Activated T-helper 2 cell treated with anti-CD3 and anti-CD28 coated beads, Interferon-gamma antibody, Interleukin-2, Interleukin-4, amounts not matched to agents 10 μg/mL and 5 μg/mL and 100 μg/mL, durations not matched to agents 14 hours and 24 hours and 36 hours (primary cell): ENCODE measurements around the gene SH2D7. TPM values are rescaled to one million over a fixed set of nuclear protein-coding genes. Genes with fewer than 3 reads are reported as not detected.

Experiments used
- DNase-seq: peaks from one replicate; pipeline ENCODE4 v3.0.0; 2021; ENCODE audit warnings: low spot score
- H3K27ac Mint-ChIP-seq: one replicate; pipeline ENCODE4 v1.8.0; 2021; ENCODE audit warnings: mixed read lengths
- H3K27me3 Mint-ChIP-seq: one replicate; pipeline ENCODE4 v1.8.0; 2021; ENCODE audit warnings: low read depth, mixed read lengths
- H3K36me3 Mint-ChIP-seq: one replicate; pipeline ENCODE4 v1.8.0; 2021; ENCODE audit warnings: low read depth, mixed read lengths
- H3K4me1 Mint-ChIP-seq: one replicate; pipeline ENCODE4 v1.8.0; 2021; ENCODE audit warnings: low read depth, mixed read lengths
- H3K4me3 Mint-ChIP-seq: one replicate; pipeline ENCODE4 v1.8.0; 2021; ENCODE audit warnings: low read depth, mild to moderate bottlenecking, moderate library complexity, mixed read lengths
- H3K9me3 Mint-ChIP-seq: one replicate; pipeline ENCODE4 v1.8.0; 2021; ENCODE audit warnings: mixed read lengths
- intact Hi-C: fragments of 100-400 bp; cut with micrococcal nuclease; formaldehyde crosslinking; loops from one replicate; pipeline ENCODE4 v1.15.1; 2023
- total RNA-seq: library from RNA; stranded (reverse); gene quantifications from 2 replicates; pipeline ENCODE4 v1.2.3, GENCODE V29; 2022

The SH2D7 gene
- total RNA-seq, 1 donor from 2014 or later, result not detected

- Mint-ChIP-seq H3K27me3 (no peaks in the 10 kb centered on the region), H3K4me3 (no peak overlapping the region), H3K4me1 (peaks cover 31% of the 10 kb centered on the region), H3K27ac (no peak overlapping the region), H3K36me3 (no peaks in the 10 kb centered on the region), H3K9me3 (no peaks in the 10 kb centered on the region)
- DNase-seq, result no peak
- intact Hi-C loops, result no loop called here
These were observed 6.4 kb upstream of the SH2D7 start for GRCh38 chr15:78085928-78086327.

GRCh38 chr15:78087951-78088772, 4.2 kb upstream of the SH2D7 start:
- Mint-ChIP-seq H3K27ac (no peak overlapping the region), H3K27me3 (no peaks in the 10 kb centered on the region), H3K9me3 (no peaks in the 10 kb centered on the region), H3K36me3 (no peaks in the 10 kb centered on the region), H3K4me1 (peaks cover 30% of the 10 kb centered on the region), H3K4me3 (no peak overlapping the region)
- intact Hi-C loops, result no loop called here
- no peak for DNase-seq

GRCh38 chr15:78088773-78089080, 3.6 kb upstream of the SH2D7 start:
- Mint-ChIP-seq H3K36me3 (no peaks in the 10 kb centered on the region), H3K9me3 (no peaks in the 10 kb centered on the region), H3K4me3 (no peak overlapping the region), H3K27me3 (no peaks in the 10 kb centered on the region), H3K27ac (no peak overlapping the region), H3K4me1 (peaks cover 33% of the 10 kb centered on the region)
- DNase-seq, result no peak
- intact Hi-C loops, result no loop called here

GRCh38 chr15:78090422-78091063, 1.8 kb upstream of the SH2D7 start:
- DNase-seq, result no peak
- H3K9me3 Mint-ChIP-seq, result no peaks in the 10 kb centered on the region
- H3K27ac Mint-ChIP-seq, result no peak overlapping the region
- H3K4me1 Mint-ChIP-seq, result peaks cover 24% of the 10 kb centered on the region
- no peaks in the 10 kb centered on the region for H3K36me3 Mint-ChIP-seq
- intact Hi-C loops, result no loop called here
- H3K4me3 Mint-ChIP-seq, result no peak overlapping the region
- H3K27me3 Mint-ChIP-seq, result no peaks in the 10 kb centered on the region

GRCh38 chr15:78093242-78094020, 1.1 kb downstream of the SH2D7 start:
- H3K4me3 Mint-ChIP-seq, result no peak overlapping the region
- H3K9me3 Mint-ChIP-seq, result no peaks in the 10 kb centered on the region
- DNase-seq, result no peak
- no peaks in the 10 kb centered on the region for H3K27me3 Mint-ChIP-seq
- peaks cover 21% of the 10 kb centered on the region for H3K4me1 Mint-ChIP-seq
- H3K27ac Mint-ChIP-seq, result no peak overlapping the region
- intact Hi-C loops, result no loop called here
- H3K36me3 Mint-ChIP-seq, result no peaks in the 10 kb centered on the region

- no peak overlapping the region for H3K27ac Mint-ChIP-seq
- no peak overlapping the region for H3K4me3 Mint-ChIP-seq
- no peaks in the 10 kb centered on the region for H3K27me3 Mint-ChIP-seq
- DNase-seq, result no peak
- H3K9me3 Mint-ChIP-seq, result no peaks in the 10 kb centered on the region
- peaks cover 13% of the 10 kb centered on the region for H3K4me1 Mint-ChIP-seq
- no peaks in the 10 kb centered on the region for H3K36me3 Mint-ChIP-seq
- intact Hi-C loops, result no loop called here
These were observed 5.3 kb downstream of the SH2D7 start for GRCh38 chr15:78097667-78098066.

GRCh38 chr15:78098131-78098755, 5.9 kb downstream of the SH2D7 start:
- no peaks in the 10 kb centered on the region for H3K9me3 Mint-ChIP-seq
- no peak for DNase-seq

GRCh38 chr15:78100886-78101285, 8.5 kb downstream of the SH2D7 start:
- no peak overlapping the region for H3K27ac Mint-ChIP-seq
- DNase-seq, result no peak
- intact Hi-C loops, result loop anchor here (5.0 kb wide), 1 partner anchor 34 kb away; no protein-coding TSS in a partner anchor
- no peak overlapping the region for H3K4me3 Mint-ChIP-seq
- no peaks in the 10 kb centered on the region for H3K9me3 Mint-ChIP-seq
- H3K36me3 Mint-ChIP-seq, result no peaks in the 10 kb centered on the region
- H3K27me3 Mint-ChIP-seq, result no peaks in the 10 kb centered on the region
- peaks cover 37% of the 10 kb centered on the region for H3K4me1 Mint-ChIP-seq

More at GRCh38 chr15:78098131-78098755, 5.9 kb downstream of the SH2D7 start:
- Mint-ChIP-seq H3K27me3 (no peaks in the 10 kb centered on the region), H3K36me3 (no peaks in the 10 kb centered on the region), H3K4me3 (no peak overlapping the region), H3K27ac (no peak overlapping the region), H3K4me1 (peaks cover 15% of the 10 kb centered on the region)
- intact Hi-C loops, result no loop called here

GRCh38 chr15:78101423-78102105, 9.2 kb downstream of the SH2D7 start:
- DNase-seq, result no peak
- intact Hi-C loops, result loop anchor here (5.0 kb wide), 1 partner anchor 34 kb away; no protein-coding TSS in a partner anchor
- H3K9me3 Mint-ChIP-seq, result no peaks in the 10 kb centered on the region
- H3K27ac Mint-ChIP-seq, result peak overlapping the region; percentile 34
- no peaks in the 10 kb centered on the region for H3K27me3 Mint-ChIP-seq
- peaks cover 43% of the 10 kb centered on the region for H3K4me1 Mint-ChIP-seq
- H3K36me3 Mint-ChIP-seq, result no peaks in the 10 kb centered on the region
- no peak overlapping the region for H3K4me3 Mint-ChIP-seq

GRCh38 chr15:78102211-78102610, 9.8 kb downstream of the SH2D7 start:
- no peaks in the 10 kb centered on the region for H3K36me3 Mint-ChIP-seq
- peak overlapping the region; percentile 63 for H3K27ac Mint-ChIP-seq
- intact Hi-C loops, result loop anchor here (5.0 kb wide), 1 partner anchor 35 kb away; no protein-coding TSS in a partner anchor
- DNase-seq, result no peak
- no peaks in the 10 kb centered on the region for H3K27me3 Mint-ChIP-seq
- no peak overlapping the region for H3K4me3 Mint-ChIP-seq
- H3K9me3 Mint-ChIP-seq, result no peaks in the 10 kb centered on the region
- H3K4me1 Mint-ChIP-seq, result peaks cover 46% of the 10 kb centered on the region

GRCh38 chr15:78102741-78103140, 10.4 kb downstream of the SH2D7 start:
- Mint-ChIP-seq H3K27me3 (no peaks in the 10 kb centered on the region), H3K36me3 (no peaks in the 10 kb centered on the region), H3K9me3 (no peaks in the 10 kb centered on the region), H3K4me3 (no peak overlapping the region), H3K4me1 (peaks cover 46% of the 10 kb centered on the region), H3K27ac (peak overlapping the region; percentile 63)
- intact Hi-C loops, result loop anchor here (5.0 kb wide), 1 partner anchor 35 kb away; no protein-coding TSS in a partner anchor
- DNase-seq, result no peak
